ENCODE data around the gene PDE4C. TPM values are rescaled to one million over a fixed set of nuclear protein-coding genes. Genes with fewer than 3 reads are reported as not detected.

PDE4C gene
- total RNA-seq, 4 donors from 2014 or later = under 0.01 to 0.60 (median 0.59) TPM; not detected in 1

DNA sequence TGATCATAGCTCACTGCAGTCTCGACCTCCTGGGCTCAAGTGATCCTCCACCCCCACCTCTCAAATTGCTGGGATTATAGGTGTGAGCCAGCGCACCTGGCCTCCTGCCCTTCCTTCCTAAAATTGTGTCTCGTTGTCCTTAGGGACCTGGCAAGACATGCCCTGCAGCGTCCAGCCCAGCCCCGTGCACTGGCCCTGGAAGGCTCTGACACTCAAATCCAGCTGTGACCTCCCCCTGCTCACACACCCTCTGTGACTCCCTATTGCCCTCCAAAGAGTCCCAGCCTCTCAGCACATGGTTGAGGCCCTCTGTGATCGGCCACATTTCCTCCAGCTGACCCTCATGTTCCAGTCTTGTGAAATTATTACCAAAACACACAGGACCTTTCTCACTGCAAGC lies 28.3 kb downstream of the PDE4C start:
- 78 to 80% methylated on average over 6 of the region's 6 CpGs for whole genome bisulfite sequencing, 2 donors
- Histone ChIP-seq H3K36me3 (peaks cover 0 to 56% (median 0%) of the 10 kb centered on the region in 3 donors), H3K4me3 (no peak overlapping the region), H3K4me1 (peaks cover 0 to 24% (median 16%) of the 10 kb centered on the region in 4 donors), H3K27ac (no peak overlapping the region), H3K9me3 (no peaks in the 10 kb centered on the region), H3K27me3 (no peaks in the 10 kb centered on the region)
- TF ChIP-seq, protein P1, sequence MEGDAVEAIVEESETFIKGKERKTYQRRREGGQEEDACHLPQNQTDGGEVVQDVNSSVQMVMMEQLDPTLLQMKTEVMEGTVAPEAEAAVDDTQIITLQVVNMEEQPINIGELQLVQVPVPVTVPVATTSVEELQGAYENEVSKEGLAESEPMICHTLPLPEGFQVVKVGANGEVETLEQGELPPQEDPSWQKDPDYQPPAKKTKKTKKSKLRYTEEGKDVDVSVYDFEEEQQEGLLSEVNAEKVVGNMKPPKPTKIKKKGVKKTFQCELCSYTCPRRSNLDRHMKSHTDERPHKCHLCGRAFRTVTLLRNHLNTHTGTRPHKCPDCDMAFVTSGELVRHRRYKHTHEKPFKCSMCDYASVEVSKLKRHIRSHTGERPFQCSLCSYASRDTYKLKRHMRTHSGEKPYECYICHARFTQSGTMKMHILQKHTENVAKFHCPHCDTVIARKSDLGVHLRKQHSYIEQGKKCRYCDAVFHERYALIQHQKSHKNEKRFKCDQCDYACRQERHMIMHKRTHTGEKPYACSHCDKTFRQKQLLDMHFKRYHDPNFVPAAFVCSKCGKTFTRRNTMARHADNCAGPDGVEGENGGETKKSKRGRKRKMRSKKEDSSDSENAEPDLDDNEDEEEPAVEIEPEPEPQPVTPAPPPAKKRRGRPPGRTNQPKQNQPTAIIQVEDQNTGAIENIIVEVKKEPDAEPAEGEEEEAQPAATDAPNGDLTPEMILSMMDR (IDR thresholded peaks at IDR 0.05) = no peak
- TF ChIP-seq POLR2A (IDR thresholded peaks at IDR 0.05) (no peak), EP300 (IDR thresholded peaks at IDR 0.05) (no peak)
- DNase-seq (ENCODE audit: low spot score in 2 of 2) = no peak

DNA sequence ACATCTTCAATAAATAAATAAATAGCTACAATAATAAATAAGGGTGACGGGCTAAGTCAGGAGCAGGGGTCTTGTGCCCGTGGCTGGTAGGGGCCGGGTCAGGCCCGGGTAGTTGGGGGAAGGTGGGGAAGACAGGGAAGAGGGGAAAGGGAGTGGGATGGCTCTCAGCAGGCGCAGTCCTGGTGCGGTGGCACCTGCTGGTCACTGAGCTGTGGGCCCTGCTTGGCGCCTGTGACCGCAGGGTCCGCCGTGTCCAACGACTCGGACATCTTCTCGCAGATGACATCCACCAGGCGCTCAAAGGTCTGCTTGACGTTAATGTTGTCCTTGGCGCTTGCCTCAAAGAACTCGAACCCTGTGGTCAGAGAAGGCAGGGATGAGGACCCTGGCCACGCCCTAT lies 28.9 kb downstream of the PDE4C start:
- DNase-seq (ENCODE audit: low spot score in 2 of 2) = no peak
- H3K9me3 ChIP-seq = no peaks in the 10 kb centered on the region
- peaks cover 0 to 19% (median 12%) of the 10 kb centered on the region in 4 donors for H3K4me1 ChIP-seq
- no peaks in the 10 kb centered on the region for H3K27me3 ChIP-seq
- WGBS, 2 donors = 85 to 90% methylated on average over 18 of the region's 18 CpGs
- H3K36me3 ChIP-seq = peaks cover 0 to 56% (median 0%) of the 10 kb centered on the region in 3 donors
- H3K4me3 ChIP-seq = no peak overlapping the region
- TF ChIP-seq POLR2A (IDR thresholded peaks at IDR 0.05) (no peak), EP300 (IDR thresholded peaks at IDR 0.05) (no peak)
- TF ChIP-seq, protein P1 (IDR thresholded peaks at IDR 0.05) = no peak
- H3K27ac ChIP-seq = no peak overlapping the region

DNA sequence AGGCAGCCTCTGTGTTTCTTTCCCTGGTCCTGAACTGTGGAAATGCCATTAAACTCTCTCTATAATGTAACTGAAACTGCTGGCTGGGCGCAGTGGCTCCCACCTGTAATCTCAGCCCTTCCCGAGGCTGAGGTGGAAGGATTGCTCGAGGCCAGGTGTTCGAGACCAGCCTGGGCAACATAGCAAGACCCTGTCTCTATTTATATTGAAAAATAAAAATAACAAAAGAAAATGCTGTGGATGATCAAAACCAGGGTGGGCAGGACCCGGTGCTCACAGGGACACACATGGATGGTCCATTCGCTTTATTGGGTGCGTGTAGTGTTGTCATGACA lies 29.8 kb downstream of the PDE4C start:
- peaks cover 0 to 53% (median 0%) of the 10 kb centered on the region in 3 donors for H3K36me3 ChIP-seq
- peaks cover 0 to 27% (median 14%) of the 10 kb centered on the region in 4 donors for H3K4me1 ChIP-seq
- H3K9me3 ChIP-seq = no peaks in the 10 kb centered on the region
- H3K27ac ChIP-seq = no peak overlapping the region
- WGBS, 2 donors = 84 to 92% methylated on average over 7 of the region's 7 CpGs
- no peak overlapping the region for H3K4me3 ChIP-seq
- no peaks in the 10 kb centered on the region for H3K27me3 ChIP-seq
- no peak for DNase-seq (ENCODE audit: low spot score in 2 of 2)
- TF ChIP-seq EP300 (IDR thresholded peaks at IDR 0.05) = no peak

DNA sequence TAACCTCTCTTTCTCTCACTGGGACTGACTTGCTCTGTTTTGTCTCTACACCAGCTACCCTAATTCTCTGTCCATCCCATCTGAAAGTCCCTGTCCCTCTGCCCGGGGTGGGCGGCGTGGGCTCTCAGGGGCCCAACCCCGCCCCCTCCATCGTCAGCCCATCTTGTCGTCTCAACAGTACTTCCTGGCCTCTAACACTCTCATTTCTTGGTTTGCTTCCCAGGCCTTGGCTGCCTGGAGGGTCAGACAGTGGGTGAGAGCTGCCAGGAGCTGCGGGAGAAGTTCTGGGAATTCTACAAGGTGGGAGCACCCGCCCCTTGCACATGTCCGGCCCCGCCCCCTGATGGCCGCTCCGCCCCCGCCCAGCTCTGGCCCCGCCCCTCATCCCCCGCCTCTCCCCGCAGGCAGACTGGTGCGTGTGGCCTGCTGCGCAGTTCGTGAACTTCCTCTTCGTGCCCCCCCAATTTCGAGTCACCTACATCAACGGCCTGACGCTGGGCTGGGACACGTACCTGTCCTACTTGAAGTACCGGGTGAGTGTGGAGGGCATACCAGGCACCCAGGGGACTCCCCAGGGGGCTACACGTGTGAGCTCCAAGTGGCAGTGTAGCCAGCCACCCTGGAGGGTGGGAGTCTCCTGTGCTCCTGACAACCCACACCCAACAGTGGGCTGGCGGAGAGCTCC lies 31.5 kb downstream of the PDE4C start:
- H3K36me3 ChIP-seq = peaks cover 0 to 41% (median 0%) of the 10 kb centered on the region in 3 donors
- no peaks in the 10 kb centered on the region for H3K9me3 ChIP-seq
- peaks cover 0 to 28% (median 14%) of the 10 kb centered on the region in 4 donors for H3K4me1 ChIP-seq
- H3K4me3 ChIP-seq = peak overlapping the region in 2 of 4 donors; percentile 4 to 30
- H3K27me3 ChIP-seq = no peaks in the 10 kb centered on the region
- H3K27ac ChIP-seq = peak overlapping the region in 2 of 4 donors; percentile 60 to 95
- WGBS, 2 donors = 38 to 49% methylated on average over 17 to 27 of the region's 27 CpGs
- no peak for DNase-seq (ENCODE audit: low spot score in 2 of 2)
- TF ChIP-seq EP300 (IDR thresholded peaks at IDR 0.05) (no peak), POLR2A (IDR thresholded peaks at IDR 0.05) (no peak)
- TF ChIP-seq, protein P1 (IDR thresholded peaks at IDR 0.05) = no peak

DNA sequence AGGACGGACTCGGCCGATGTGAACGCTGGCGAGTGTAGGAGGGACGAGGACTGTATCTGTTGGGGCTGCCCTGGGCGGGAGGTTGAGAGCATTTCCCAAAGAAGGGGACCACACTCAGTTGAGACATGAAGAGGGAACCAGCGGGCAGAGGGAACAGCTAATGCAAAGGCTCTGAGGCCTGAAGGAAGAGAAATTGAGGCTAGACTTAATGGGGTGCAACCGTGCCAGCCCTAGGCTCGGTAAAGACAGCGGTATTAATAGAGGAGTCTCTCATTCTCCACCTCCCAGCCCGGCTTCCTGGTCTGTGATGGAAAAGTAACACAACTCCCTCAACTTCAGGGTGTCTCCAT lies 32.1 kb downstream of the PDE4C start:
- peak overlapping the region in 3 of 4 donors; percentile 84 to 99 (median 89) for H3K4me3 ChIP-seq
- H3K4me1 ChIP-seq = peaks cover 0 to 28% (median 14%) of the 10 kb centered on the region in 4 donors
- H3K36me3 ChIP-seq = peaks cover 0 to 36% (median 0%) of the 10 kb centered on the region in 3 donors
- TF ChIP-seq EP300 (IDR thresholded peaks at IDR 0.05) = no peak
- TF ChIP-seq, protein P1 (IDR thresholded peaks at IDR 0.05) = no peak
- no peak for TF ChIP-seq POLR2A (IDR thresholded peaks at IDR 0.05)
- WGBS, 2 donors = 55 to 64% methylated on average over 12 of the region's 12 CpGs
- no peak for DNase-seq (ENCODE audit: low spot score in 2 of 2)
- H3K27ac ChIP-seq = peak overlapping the region in 2 of 4 donors; percentile 60 to 95
- no peaks in the 10 kb centered on the region for H3K27me3 ChIP-seq
- H3K9me3 ChIP-seq = no peaks in the 10 kb centered on the region

Data from tibial nerve (tissue), 4 donors.